Ascending aorta (tissue), 2 donors: Measurements from ENCODE around the gene PFKFB3. TPM values are rescaled to one million over a fixed set of nuclear protein-coding genes. Genes with fewer than 3 reads are reported as not detected.
A peak's percentile ranks its signal among the peaks of the same experiment; 100 is the strongest.

Source experiments
- DNase-seq, 2 donors: peaks; one replicate each; pipeline ENCODE4 v3.0.0-alpha.2; 2019; ENCODE audit warnings: low spot score in 2 of 2
- H3K27ac ChIP-seq, 2 donors: fragments of 200-600 bp; sonication (generic); one replicate each; pipeline ENCODE4 v1.5.1; 2016 to 2017; ENCODE audit warnings: mild to moderate bottlenecking in 1 of 2
- H3K27me3 ChIP-seq: fragments of 200-600 bp; sonication (generic); one replicate; pipeline ENCODE4 v1.5.1; 2017
- H3K36me3 ChIP-seq, 2 donors: fragments of 200-600 bp; sonication (generic); one replicate each; pipeline ENCODE4 v1.5.1; 2016
- H3K4me1 ChIP-seq, 2 donors: fragments of 200-600 bp; sonication (generic); one replicate each; pipeline ENCODE4 v1.5.1; 2016 to 2017; ENCODE audit warnings: mild to moderate bottlenecking in 1 of 2
- H3K4me3 ChIP-seq, 2 donors: fragments of 200-600 bp; sonication (generic); one replicate each; pipeline ENCODE4 v1.5.1; 2016 to 2017; ENCODE audit warnings: mild to moderate bottlenecking in 1 of 2
- H3K9me3 ChIP-seq, 2 donors: fragments of 200-600 bp; sonication (generic); one replicate each; pipeline ENCODE4 v1.5.1; 2016
- CTCF ChIP-seq, 3 experiments: fragments of 200-600 bp in 2 of 3; fragments of 450-650 bp in 1 of 3; sonication (generic) in 2 of 3; IDR thresholded peaks; one replicate each; pipeline ENCODE4 v1.5.1; 2016 to 2019; ENCODE audit warnings: antibody characterized with exemption in 3 of 3, mild to moderate bottlenecking in 1 of 3, moderate library complexity in 1 of 3
- intact Hi-C: fragments of 100-400 bp; cut with DNase I; formaldehyde crosslinking; loops from one replicate; pipeline ENCODE4 v1.15.1; 2023
- total RNA-seq: library from RNA; depleted of rRNA; stranded (reverse); fragments of >200 nt; gene quantifications from one replicate; pipeline ENCODE4 v1.1.0, GENCODE V29; 2016

The PFKFB3 gene
- total RNA-seq, 1 donor from 2014 or later, result 68.0 TPM

- DNase-seq, result no peak
- no peak for TF ChIP-seq CTCF (IDR thresholded peaks at IDR 0.05)
- intact Hi-C loops, result loop anchor here (1.0 to 10.0 kb wide), 3 partner anchors 20 to 332 kb away; no protein-coding TSS in a partner anchor
- no peaks in the 10 kb centered on the region for H3K36me3 ChIP-seq
- H3K4me3 ChIP-seq, result no peak overlapping the region
- peaks cover 10 to 49% of the 10 kb centered on the region in 2 donors for H3K4me1 ChIP-seq
- H3K27me3 ChIP-seq, result no peaks in the 10 kb centered on the region
- H3K9me3 ChIP-seq, result no peaks in the 10 kb centered on the region
- peak overlapping the region; percentile 88 to 97 for H3K27ac ChIP-seq
These were observed 73.6 kb downstream of the PFKFB3 start for GRCh38 chr10:6276356-6276755.

GRCh38 chr10:6278519-6279120 is 75.9 kb downstream of the PFKFB3 start:
- no peaks in the 10 kb centered on the region for H3K27me3 ChIP-seq
- no peaks in the 10 kb centered on the region for H3K9me3 ChIP-seq
- H3K4me1 ChIP-seq, result peaks cover 10 to 42% of the 10 kb centered on the region in 2 donors
- H3K27ac ChIP-seq, result peak overlapping the region; percentile 85 to 88
- intact Hi-C loops, result loop anchor here (5.0 to 10.0 kb wide), 2 partner anchors 124 to 334 kb away; no protein-coding TSS in a partner anchor
- DNase-seq, result peak in 1 of 2 donors; percentile 31
- no peaks in the 10 kb centered on the region for H3K36me3 ChIP-seq
- no peak overlapping the region for H3K4me3 ChIP-seq
- no peak for TF ChIP-seq CTCF (IDR thresholded peaks at IDR 0.05)

- Histone ChIP-seq H3K27me3 (no peaks in the 10 kb centered on the region), H3K27ac (peak overlapping the region; percentile 85 to 88), H3K36me3 (no peaks in the 10 kb centered on the region), H3K9me3 (no peaks in the 10 kb centered on the region), H3K4me1 (peaks cover 3 to 31% of the 10 kb centered on the region in 2 donors), H3K4me3 (no peak overlapping the region)
- TF ChIP-seq CTCF (IDR thresholded peaks at IDR 0.05), result no peak
- DNase-seq, result peak in 1 of 2 donors; percentile 78
- intact Hi-C loops, result loop anchor here (5.0 to 10.0 kb wide), 2 partner anchors 123 to 335 kb away; no protein-coding TSS in a partner anchor
These were observed 77.0 kb downstream of the PFKFB3 start for GRCh38 chr10:6279540-6280267.

GRCh38 chr10:6280291-6280690 is 77.6 kb downstream of the PFKFB3 start:
- DNase-seq, result no peak
- H3K4me3 ChIP-seq, result no peak overlapping the region
- H3K36me3 ChIP-seq, result no peaks in the 10 kb centered on the region
- H3K9me3 ChIP-seq, result no peaks in the 10 kb centered on the region
- H3K27ac ChIP-seq, result peak overlapping the region; percentile 85 to 88
- H3K4me1 ChIP-seq, result peaks cover 3 to 27% of the 10 kb centered on the region in 2 donors
- TF ChIP-seq CTCF (IDR thresholded peaks at IDR 0.05), result no peak
- H3K27me3 ChIP-seq, result no peaks in the 10 kb centered on the region
- intact Hi-C loops, result no loop called here

GRCh38 chr10:6282454-6282958 is 79.8 kb downstream of the PFKFB3 start:
- H3K4me3 ChIP-seq, result no peak overlapping the region
- H3K27ac ChIP-seq, result no peak overlapping the region
- no peaks in the 10 kb centered on the region for H3K36me3 ChIP-seq
- peaks cover 0 to 17% of the 10 kb centered on the region in 2 donors for H3K4me1 ChIP-seq
- intact Hi-C loops, result no loop called here
- no peaks in the 10 kb centered on the region for H3K9me3 ChIP-seq
- DNase-seq, result no peak
- no peaks in the 10 kb centered on the region for H3K27me3 ChIP-seq
- no peak for TF ChIP-seq CTCF (IDR thresholded peaks at IDR 0.05)
